Effector CD8-positive, alpha-beta T cell (primary cell): ENCODE results near the gene EGFL7.

Experiments used
- DNase-seq: peaks from one replicate; lab custom pipeline; 2025; lab: John Stamatoyannopoulos, UW

The EGFL7 gene

GRCh38 chr9:136685790-136686533, 23.2 kb downstream of the EGFL7 start:
- no peak for DNase-seq

DNA sequence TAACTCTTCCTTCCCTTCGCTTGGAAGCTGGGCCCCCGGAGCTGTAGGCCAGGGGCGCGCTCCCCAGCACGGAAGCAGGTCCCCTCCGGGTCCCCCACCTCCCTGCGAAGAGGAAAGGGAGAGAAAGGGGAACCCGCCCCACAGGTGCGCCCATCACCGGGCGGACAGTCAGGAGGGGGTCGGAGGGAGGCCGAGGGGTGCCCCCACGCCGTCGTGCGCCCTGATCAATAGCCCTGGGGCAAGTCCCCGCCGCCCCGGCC, 23.7 kb downstream of the EGFL7 start:
- no peak for DNase-seq

GRCh38 chr9:136686794-136687711, 24.3 kb downstream of the EGFL7 start, which contains the start of gene AGPAT2:
Gene AGPAT2, minus strand, starts transcription at chr9:136687457. Its CDS starts 100 bp downstream, at chr9:136687357.
- peak; percentile 48 for DNase-seq

- DNase-seq, result no peak
These were observed 25.1 kb downstream of the EGFL7 start for GRCh38 chr9:136687721-136688223.

DNA sequence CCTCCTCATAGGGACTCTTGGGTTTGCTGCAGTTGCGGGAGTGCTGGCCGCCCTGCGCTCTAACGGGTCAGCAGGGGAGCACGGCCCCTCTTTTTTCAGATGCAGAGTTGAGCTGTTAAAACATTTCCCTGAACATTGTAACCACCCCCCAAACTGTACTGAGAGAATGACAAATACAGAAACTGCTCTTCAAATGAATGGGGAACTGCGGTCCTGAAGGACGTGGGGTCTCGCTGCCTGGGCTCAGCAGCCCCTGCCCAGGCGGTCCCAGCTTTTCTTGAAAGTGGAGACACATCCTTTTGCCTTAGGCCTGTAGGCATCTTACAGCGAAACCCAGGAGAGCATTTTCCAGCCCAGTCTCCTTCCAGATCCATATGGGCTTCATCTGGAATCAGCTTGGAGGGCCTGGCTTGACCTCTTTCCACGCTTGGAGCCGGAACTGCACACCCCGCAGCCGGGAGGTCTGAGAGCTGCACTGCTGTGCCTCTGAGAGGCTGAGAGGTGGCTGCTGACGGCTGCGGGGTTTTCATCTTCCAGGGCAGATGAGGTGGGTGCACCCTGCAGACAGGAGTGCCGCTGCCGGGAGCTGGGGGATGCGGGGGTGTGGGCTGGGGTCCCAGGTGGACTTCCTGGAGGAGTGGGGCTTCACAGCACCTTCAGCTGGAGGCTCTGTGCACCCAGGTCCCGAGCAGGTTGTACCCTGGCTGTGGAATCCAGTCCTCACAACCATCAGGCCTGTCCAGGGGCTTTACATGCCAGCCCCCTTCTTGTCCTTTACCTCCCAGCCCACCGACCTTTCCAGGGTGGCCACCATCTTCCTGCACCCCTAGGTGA, 25.8 kb downstream of the EGFL7 start:
- no peak for DNase-seq

DNA sequence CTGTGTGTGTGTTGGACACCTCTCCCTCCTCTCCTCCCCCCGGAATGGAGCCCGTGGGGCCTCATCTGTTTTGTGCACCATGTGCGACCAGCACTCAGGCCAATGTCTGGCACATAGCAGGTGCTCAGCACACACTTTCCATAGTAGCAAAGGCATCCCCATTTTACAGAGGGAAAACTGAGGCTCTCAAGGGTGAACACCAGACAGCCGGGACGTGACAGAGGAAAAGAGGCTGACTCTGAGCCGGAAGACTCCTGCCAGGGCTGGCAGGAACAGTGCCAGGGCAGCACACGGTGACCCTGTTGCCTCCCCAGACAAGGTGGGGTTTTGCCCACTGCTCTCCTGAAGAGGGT, 26.4 kb downstream of the EGFL7 start:
- DNase-seq, result no peak

- no peak for DNase-seq
These were observed 27.5 kb downstream of the EGFL7 start for GRCh38 chr9:136690104-136690805.

DNA sequence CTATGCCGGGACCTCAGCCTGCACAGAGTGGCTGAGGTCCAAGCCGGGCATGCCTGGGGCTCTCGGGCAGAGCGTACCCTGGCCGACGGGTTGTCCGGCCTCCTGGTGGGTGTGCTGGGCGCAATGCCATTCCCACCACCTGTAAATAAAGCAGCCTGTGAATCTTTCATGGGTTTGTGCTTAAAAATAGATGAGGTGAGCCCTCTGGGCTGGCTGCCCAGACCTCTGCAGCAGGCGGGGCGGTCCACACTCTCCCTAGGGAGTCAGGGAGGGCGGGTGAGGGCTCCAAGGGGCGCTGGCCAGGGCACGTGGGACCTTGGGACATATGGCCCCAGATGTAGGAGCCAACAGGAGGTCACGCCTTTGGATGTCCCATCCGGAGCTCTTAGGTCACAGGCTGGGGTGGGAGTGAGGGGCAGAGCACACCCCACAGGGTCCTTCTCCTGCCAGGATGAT, 28.1 kb downstream of the EGFL7 start:
- no peak for DNase-seq

- DNase-seq, result no peak
These were observed 28.8 kb downstream of the EGFL7 start for GRCh38 chr9:136691316-136692184.

DNA sequence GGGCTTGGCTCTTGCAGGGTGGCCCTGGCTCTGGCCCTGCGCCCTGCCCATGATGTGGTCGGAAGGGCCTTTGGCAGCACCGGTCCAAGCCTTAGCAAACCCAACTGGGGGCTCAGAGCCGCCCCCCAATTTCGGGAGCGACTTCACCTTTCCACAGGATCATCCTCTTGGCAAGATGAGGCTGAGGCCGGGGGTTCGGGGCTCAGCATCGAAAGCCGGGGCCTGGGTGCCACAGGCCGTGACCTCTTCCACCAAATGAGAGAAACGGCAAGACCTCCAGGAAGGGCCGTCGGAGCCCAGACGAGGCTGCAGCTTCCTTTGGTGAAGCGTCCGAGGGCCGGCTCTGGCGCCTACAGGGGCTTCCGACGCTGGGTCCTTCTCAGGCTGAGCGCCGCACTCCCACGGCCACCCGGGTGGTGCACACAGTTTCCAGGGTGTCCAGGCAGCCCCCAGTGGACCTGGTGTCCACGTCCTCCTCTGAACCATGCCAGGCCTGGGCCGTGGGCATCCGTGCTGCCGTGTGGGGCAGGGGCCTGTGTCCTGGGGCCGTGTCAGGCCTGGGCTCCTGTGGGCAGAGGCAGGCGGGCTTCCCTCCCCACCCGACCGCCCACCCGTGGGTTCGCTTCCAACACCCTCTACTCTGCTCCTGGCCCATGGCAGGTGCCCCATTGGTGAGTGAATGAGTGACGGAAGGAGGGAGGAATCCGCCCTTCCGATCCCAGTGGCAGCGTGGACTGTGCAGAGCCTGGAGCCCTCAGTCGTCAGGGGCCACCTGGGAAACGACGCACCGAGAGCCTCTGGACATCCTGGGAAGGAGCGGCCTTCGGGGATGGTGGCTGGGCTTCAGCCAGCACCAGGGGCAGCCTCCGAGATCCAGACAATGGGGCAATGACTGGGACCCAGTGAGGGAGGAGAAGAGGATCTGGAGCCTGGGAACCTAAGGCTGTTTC, 29.7 kb downstream of the EGFL7 start:
- no peak for DNase-seq

GRCh38 chr9:136693135-136693489, 30.4 kb downstream of the EGFL7 start:
- no peak for DNase-seq

DNA sequence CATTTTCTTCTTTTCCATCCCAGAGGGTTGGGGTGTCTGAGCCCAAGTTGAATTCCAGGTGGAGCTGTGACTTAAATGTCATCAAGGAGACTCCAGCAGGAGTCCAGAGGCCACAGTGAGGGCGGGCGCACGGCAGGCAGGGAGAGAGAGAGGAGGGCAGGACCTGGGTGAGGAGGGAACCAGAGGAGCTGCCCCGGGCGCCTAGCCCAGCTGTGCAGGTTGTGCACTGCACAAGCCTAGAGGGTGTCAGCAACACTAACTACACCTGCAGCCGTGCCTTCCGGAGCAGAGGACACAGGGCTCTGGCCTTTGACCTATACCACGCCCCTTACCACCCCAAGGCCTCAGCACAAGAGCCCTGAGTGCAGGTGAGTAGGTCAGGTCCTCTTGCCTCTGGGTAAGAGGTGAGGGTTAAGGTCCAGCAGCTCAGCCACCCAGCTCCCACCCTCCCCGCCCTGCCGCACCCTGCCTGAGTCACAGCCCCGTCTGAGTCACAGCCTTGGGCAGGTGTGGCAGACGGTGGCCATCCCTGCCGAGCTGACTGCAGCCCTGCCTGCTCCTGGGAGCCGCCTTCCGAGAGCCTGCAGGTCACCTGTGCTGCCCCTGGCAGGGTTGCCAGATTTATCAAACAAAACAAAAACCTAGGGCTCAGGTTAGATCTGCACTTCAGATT, 30.9 kb downstream of the EGFL7 start:
- no peak for DNase-seq

DNA sequence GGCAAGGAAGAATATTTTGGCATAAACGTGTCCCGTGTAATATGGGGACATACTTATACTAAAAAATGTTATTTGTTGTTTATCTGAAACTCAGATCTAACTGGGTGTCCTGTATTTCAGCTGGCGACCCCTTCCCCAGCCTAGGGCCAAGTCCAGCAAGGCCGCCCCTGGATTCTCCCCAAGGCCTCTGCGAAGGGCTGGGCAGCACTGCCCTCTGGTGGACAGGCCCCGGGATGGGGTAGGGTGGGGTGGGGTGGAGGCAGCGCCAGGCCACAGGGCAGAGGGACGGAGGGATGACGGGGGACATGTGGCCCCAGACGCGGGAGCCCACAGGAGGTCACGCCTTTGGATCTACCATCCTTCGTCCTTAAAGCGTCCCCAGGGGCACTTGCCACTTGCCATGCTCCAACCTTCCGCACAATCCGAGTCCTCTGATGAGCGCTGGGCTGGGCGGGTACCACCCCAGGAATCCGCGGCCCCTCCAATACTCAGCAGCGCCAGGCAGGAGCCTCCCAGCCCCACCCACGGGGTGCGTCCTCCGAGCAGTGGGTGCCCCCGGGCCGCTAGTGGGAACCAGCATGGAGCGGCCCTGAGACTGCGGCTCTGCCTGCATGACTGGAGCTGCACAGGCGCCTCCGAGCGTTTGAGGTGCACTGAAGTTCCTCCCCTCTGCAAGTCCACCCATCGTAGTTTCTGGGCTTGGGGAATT, 31.6 kb downstream of the EGFL7 start:
- no peak for DNase-seq

DNA sequence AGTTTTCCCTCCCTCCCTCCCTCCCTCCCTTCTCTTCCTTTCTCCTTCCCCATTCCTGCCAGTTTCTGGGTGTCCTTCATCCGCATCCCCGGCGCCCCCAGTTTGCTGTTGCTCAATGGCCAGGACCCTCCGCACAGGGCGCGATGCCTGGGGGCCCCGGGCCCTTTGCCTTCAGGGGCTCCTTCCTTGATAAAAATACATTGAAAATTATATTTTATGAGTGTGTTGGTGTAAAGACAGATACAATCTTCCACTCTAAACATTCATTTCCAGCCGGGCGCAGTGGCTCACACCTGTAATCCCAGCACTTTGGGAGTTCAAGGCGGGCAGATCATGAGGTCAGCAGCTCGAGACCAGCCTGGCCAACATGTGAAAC, 32.1 kb downstream of the EGFL7 start:
- DNase-seq, result no peak

DNA sequence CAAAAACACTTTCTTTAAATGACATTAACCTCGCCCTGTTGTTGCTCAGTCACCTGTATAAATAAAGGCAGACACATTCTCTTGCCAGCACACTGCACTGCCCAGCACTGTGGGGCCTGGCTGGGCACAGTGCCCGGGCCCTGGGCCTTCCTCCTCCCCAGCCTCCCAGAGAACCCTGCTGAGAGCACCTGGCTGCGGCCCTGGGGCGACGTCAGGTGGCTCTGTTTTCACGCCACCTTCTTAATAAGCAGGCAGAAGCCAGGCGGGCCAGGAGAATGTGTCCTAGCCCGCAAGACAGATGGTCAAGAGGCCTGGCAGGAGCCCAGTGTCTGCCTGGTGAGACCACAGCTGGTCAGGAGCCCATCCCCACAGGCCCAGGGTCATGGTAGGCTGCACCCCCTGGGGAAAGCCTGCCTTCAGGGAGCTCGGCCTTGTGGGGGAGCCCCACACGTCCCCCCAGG, 32.7 kb downstream of the EGFL7 start:
- no peak for DNase-seq

- no peak for DNase-seq
These were observed 33.2 kb downstream of the EGFL7 start for GRCh38 chr9:136695955-136696354.

GRCh38 chr9:136696502-136696901, 33.8 kb downstream of the EGFL7 start:
- no peak for DNase-seq

DNA sequence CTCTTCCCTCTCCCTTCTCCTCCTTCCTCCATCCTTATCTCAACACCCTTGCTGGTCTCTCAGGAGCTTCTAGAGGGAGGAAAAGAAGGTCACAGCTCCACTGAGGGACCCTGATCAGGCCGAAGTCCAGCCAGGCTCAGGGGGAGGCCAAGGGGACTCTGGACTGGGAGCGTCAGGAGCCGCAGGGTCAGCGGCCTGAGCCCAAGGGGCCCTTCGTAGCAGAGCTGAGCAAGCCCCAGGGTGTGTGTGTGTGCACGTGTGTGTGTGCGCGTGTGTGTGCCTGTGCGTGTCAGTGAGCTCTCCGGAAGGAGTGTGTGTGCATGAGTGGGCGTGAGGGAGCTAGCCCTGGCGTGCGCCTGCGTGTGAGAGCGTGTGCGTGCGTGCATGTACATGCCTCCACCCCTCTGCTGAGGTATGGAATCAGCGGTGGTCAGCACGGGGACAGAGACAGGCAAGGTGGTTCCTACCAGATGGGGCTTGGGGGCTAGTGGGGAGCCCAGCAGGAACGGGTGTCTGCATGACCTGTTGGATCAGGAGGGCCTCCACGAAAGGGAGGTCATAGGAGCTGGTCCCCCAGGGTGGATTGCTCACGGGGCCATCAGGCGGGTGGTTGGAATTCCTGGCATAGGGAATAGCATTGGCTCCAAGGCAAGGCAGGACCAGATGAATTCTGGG, 34.6 kb downstream of the EGFL7 start:
- no peak for DNase-seq
